PC-9 (cell line): ENCODE results near the gene CLDN3.

Experiments used
- CTCF ChIP-seq: fragments of 200-600 bp; sonication (generic); conservative IDR thresholded peaks from 2 replicates; pipeline ENCODE4 v1.6.1; 2017; ENCODE audit warnings: mixed run types, antibody characterized with exemption, mild to moderate bottlenecking, moderate library complexity
- EZH2 ChIP-seq: fragments of 200-600 bp; sonication (generic); IDR thresholded peaks from 2 replicates; pipeline ENCODE4 v1.8.0; 2017; ENCODE audit warnings: antibody characterized with exemption, low read depth

- TF ChIP-seq CTCF (no peak), EZH2 (no peak)
Observed at GRCh38 chr7:73801577-73801976, 31.5 kb upstream of the CLDN3 start.
